T-helper 9 cell (primary cell): ENCODE measurements around the gene PPP2R2C.

Experiments used
- DNase-seq: peaks from one replicate; pipeline ENCODE4 v3.0.0-alpha.2; 2020

PPP2R2C gene

GRCh38 chr4:6422105-6422504, 50.3 kb downstream of the PPP2R2C start:
- DNase-seq: no peak

GRCh38 chr4:6421397-6421796, 51.0 kb downstream of the PPP2R2C start:
- no peak for DNase-seq

- no peak for DNase-seq
These were observed 51.4 kb downstream of the PPP2R2C start for GRCh38 chr4:6420972-6421371.

GRCh38 chr4:6420036-6420435, 52.4 kb downstream of the PPP2R2C start:
- no peak for DNase-seq

GRCh38 chr4:6419452-6420028, 52.9 kb downstream of the PPP2R2C start:
- no peak for DNase-seq

GRCh38 chr4:6418193-6418755, 54.1 kb downstream of the PPP2R2C start:
- DNase-seq: no peak

- no peak for DNase-seq
These were observed 54.8 kb downstream of the PPP2R2C start for GRCh38 chr4:6417516-6418050.

GRCh38 chr4:6416518-6417286, 55.7 kb downstream of the PPP2R2C start:
- no peak for DNase-seq

- no peak for DNase-seq
These were observed 57.2 kb downstream of the PPP2R2C start for GRCh38 chr4:6415031-6415705.

- no peak for DNase-seq
These were observed 57.8 kb downstream of the PPP2R2C start for GRCh38 chr4:6414578-6414977.

- DNase-seq: no peak
These were observed 61.8 kb downstream of the PPP2R2C start for GRCh38 chr4:6410664-6411063.

GRCh38 chr4:6410068-6410467, 62.3 kb downstream of the PPP2R2C start:
- no peak for DNase-seq

- no peak for DNase-seq
These were observed 63.0 kb downstream of the PPP2R2C start for GRCh38 chr4:6409381-6409780.

- DNase-seq: no peak
These were observed 64.2 kb downstream of the PPP2R2C start for GRCh38 chr4:6408263-6408662.

GRCh38 chr4:6405397-6405706, 67.1 kb downstream of the PPP2R2C start:
- no peak for DNase-seq

- DNase-seq: no peak
These were observed 67.6 kb downstream of the PPP2R2C start for GRCh38 chr4:6404611-6405396.

GRCh38 chr4:6403400-6403685, 69.1 kb downstream of the PPP2R2C start:
- DNase-seq: no peak

GRCh38 chr4:6402566-6403399, 69.6 kb downstream of the PPP2R2C start:
- no peak for DNase-seq

- DNase-seq: no peak
These were observed 70.6 kb downstream of the PPP2R2C start for GRCh38 chr4:6401797-6402196.

GRCh38 chr4:6396696-6397236, 75.6 kb downstream of the PPP2R2C start:
- DNase-seq: no peak

GRCh38 chr4:6395466-6396228, 76.8 kb downstream of the PPP2R2C start:
- no peak for DNase-seq
